ENCODE measurements around the gene ZNF565.
"Not testable (repeated sequence)": the region's sequence is repeated elsewhere in the genome, so short reads cannot be mapped to it uniquely, and the experiment has no call there.

The ZNF565 gene

DNA sequence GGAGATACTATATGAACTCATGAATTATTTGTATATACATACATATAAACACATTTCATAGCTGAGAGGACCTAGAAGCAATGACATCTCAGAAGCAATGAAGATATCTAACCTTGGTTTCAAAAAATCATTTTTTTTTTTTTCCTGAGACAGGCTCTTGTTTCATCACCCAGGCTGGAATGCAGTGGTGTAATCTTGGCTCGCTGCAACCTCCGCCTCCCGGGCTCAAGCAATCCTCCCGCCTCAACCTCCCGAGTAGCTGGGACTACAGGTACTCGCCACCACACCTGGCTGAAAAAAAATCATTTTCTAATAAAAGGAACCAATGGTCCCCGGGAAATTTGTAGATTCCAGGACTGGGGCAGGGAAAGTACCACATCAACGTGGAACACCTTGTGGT is 4.0 kb downstream of the ZNF565 start:
- H3K4me3 ChIP-seq (ENCODE audit: low read depth, low read length), result no peak overlapping the region
- no peak for DNase-seq (ENCODE audit: low read depth)
- TF ChIP-seq, protein P1, sequence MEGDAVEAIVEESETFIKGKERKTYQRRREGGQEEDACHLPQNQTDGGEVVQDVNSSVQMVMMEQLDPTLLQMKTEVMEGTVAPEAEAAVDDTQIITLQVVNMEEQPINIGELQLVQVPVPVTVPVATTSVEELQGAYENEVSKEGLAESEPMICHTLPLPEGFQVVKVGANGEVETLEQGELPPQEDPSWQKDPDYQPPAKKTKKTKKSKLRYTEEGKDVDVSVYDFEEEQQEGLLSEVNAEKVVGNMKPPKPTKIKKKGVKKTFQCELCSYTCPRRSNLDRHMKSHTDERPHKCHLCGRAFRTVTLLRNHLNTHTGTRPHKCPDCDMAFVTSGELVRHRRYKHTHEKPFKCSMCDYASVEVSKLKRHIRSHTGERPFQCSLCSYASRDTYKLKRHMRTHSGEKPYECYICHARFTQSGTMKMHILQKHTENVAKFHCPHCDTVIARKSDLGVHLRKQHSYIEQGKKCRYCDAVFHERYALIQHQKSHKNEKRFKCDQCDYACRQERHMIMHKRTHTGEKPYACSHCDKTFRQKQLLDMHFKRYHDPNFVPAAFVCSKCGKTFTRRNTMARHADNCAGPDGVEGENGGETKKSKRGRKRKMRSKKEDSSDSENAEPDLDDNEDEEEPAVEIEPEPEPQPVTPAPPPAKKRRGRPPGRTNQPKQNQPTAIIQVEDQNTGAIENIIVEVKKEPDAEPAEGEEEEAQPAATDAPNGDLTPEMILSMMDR (IDR thresholded peaks at IDR 0.05; ENCODE audit: low read depth, low read length, missing control alignments), result no peak

DNA sequence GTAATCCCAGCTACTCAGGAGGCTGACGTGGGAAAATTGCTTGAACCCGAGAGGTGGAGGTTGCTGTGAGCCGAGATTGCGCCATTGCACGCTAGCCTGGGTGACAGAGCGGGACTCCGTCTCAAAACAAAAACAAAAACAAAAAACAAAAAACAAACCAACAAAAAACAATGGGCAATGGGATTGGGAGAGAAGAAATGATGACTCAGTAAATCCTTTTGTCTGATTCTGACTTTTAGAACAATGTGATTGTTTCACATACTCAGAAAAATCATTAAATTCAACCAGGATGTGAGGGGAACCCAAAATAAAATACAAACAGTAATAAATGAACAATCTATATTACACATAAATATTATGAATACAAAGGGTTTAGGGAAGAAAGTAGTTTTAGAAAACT is 5.1 kb downstream of the ZNF565 start:
- no peak for DNase-seq (ENCODE audit: low read depth)
- TF ChIP-seq, protein P1 (IDR thresholded peaks at IDR 0.05; ENCODE audit: low read depth, low read length, missing control alignments), result no peak
- no peak overlapping the region for H3K4me3 ChIP-seq (ENCODE audit: low read depth, low read length)

DNA sequence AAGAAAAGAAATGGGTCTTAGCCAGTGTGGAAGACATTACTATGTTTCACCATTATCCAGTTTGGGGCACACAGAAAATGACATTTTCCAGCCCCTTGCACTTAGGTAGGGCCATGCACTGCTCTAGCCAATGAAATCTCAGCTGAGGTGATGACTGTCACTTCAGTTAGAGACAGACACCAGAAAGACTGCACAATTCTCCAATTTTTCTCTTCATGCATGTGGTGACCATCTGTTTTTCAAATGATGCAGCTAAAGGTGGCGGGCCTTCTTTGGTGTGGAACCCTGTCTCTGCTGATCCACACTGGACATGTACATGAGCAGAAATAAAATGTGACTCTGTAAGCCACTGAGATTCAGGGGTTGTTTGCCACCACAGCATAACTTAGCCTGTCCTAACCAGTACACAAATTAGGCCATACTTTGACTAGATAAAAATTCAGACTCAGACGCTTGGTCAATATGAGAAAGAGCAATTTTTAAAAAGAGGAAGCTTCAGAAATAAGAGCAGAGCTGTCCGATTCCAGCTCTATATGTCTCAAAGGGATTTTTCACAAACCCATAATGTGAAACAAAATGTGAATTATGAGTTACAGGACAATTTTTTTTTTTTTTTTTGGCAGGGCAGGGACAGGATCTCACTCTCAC is 6.7 kb downstream of the ZNF565 start:
- DNase-seq (ENCODE audit: low read depth), result peak; percentile 64
- no peak overlapping the region for H3K4me3 ChIP-seq (ENCODE audit: low read depth, low read length)
- TF ChIP-seq, protein P1 (IDR thresholded peaks at IDR 0.05; ENCODE audit: low read depth, low read length, missing control alignments), result no peak

DNA sequence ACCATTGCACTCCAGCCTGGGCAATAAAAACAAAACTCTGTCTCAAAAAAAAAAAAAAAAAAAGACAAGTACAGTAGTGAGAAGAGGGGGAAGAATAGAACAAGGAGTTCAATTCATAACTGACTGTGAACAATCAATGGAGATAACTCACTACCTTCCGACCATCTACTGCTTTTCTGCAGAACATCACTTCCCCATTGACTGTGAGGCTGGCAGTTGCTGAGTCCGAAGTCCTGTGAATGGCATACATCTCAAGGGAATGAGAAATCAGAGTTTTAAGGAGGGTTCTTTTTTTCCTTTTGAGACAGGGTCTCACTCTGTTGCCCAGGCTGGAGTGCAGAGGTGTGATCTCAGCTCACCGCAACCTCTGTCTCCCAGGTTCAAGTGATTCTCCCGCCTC is 11.2 kb downstream of the ZNF565 start:
- DNase-seq (ENCODE audit: low read depth), result no peak
- H3K4me3 ChIP-seq (ENCODE audit: low read depth, low read length), result no peak overlapping the region
- TF ChIP-seq, protein P1 (IDR thresholded peaks at IDR 0.05; ENCODE audit: low read depth, low read length, missing control alignments), result no peak

DNA sequence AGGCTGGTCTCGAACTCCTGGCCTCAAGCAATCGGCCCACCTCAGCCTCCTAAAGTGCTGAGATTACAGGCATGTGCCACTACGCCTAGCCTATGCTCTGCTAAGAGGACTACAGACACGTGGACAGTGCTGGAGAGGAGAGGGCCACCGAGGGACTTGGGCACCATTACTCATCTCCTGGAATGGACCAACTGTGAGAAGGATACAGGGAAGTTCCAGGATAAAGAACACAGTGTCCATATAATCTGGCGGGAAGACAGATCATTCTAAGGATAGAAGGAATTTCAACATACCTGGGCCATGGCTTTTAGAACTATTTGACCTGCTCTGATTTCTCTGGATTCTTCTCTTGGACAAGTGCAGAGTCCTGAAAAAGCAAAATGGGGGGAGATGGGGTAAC is 12.8 kb downstream of the ZNF565 start:
- H3K4me3 ChIP-seq (ENCODE audit: low read depth, low read length), result no peak overlapping the region
- DNase-seq (ENCODE audit: low read depth), result no peak
- TF ChIP-seq, protein P1 (IDR thresholded peaks at IDR 0.05; ENCODE audit: low read depth, low read length, missing control alignments), result no peak

DNA sequence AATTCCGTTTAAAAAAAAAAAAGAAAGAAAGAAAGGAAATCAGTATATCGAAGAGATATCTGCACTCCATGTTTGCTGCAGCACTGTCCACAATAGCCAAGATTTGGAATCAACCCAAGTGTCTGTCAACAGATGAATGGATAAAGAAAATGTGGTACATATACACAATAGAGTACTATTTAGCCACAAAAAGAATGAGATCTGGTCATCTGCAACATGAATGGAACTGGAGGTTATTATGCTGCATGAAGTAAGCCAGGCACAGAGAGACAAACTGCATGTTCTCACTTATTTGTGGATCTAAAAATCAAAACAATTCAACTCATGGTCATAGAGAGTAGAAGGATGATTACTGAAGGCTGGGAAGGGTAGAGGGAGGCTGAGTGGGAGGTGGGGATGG is 16.3 kb downstream of the ZNF565 start:
- no peak overlapping the region for H3K4me3 ChIP-seq (ENCODE audit: low read depth, low read length)
- DNase-seq (ENCODE audit: low read depth), result no peak
- TF ChIP-seq, protein P1 (IDR thresholded peaks at IDR 0.05; ENCODE audit: low read depth, low read length, missing control alignments), result no peak

DNA sequence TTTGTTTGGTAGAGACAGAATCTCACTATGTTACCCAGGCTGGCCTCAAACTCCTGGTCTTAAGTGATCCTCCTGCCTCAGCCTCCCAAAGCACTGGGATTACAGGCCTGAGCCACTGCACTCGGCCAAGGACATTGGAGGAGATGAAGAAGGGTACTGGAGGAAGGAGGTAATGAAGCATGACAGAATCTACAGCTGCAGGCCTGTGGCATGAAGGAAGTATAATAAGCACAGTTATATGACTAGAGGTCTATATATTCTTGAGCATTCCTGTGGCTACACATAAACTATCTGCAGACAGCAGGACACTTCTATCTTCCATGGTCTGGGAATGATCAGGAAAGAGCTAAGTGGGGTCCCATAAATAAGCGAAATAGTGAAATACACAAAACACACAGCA is 18.2 kb downstream of the ZNF565 start:
- TF ChIP-seq, protein P1 (IDR thresholded peaks at IDR 0.05; ENCODE audit: low read depth, low read length, missing control alignments), result no peak
- no peak overlapping the region for H3K4me3 ChIP-seq (ENCODE audit: low read depth, low read length)
- no peak for DNase-seq (ENCODE audit: low read depth)

DNA sequence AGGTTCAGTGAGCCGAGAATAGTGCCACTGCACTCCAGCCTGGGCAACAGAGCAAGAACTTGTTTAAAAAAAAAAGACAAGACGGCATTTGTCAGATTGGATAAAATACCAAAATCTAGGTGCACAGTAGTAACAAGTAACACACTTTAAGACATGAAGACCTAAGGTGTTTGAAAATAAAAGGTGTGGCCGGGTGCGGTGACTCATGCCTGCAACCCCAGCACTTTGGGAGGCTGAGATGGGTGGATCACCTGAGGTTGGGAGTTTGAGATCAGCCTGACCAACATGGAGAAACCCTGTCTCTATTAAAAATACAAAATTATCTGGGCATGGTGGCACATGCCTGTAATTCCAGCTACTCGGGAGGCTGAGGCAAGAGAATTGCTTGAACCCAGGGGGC is 27.7 kb downstream of the ZNF565 start:
- not testable (repeated sequence) for DNase-seq (ENCODE audit: low read depth); H3K4me3 ChIP-seq (ENCODE audit: low read depth, low read length)
